Measurements from ENCODE around the gene MINDY4.

DNA sequence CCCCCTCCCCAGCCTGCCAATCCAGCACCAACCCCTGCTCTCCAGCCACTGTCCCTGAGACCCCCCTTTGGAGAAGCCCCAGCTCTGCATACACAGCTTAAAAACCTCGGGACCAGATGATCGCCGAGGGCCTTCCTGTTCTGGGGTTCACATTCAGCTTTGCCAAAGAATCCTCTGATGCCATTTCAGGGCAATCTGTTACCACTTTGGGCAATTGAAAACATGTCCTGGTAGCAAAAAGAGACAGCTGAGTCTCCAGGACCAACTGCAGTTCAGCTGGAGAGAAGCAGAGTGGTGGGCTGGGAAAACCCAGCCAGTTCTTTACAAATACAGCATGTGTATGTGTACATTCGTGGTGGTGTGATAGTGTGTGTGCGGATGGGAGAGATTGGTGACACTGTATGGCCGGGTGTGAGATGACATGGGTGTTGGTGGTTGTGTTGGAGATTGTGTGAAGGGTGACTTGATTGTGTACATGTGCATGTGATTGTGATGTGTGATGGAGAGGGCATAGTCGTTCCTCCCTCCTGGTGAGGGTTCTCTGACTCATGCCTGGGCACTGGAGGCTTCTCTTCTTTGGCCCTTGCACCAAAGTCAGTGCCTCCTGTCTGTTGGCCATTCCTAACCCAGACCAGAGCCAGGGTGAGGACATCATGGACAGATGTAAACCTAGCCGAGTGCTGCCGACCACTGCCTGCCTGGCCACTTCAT is 91.9 kb downstream of the MINDY4 start:
- TF ChIP-seq, protein P1, sequence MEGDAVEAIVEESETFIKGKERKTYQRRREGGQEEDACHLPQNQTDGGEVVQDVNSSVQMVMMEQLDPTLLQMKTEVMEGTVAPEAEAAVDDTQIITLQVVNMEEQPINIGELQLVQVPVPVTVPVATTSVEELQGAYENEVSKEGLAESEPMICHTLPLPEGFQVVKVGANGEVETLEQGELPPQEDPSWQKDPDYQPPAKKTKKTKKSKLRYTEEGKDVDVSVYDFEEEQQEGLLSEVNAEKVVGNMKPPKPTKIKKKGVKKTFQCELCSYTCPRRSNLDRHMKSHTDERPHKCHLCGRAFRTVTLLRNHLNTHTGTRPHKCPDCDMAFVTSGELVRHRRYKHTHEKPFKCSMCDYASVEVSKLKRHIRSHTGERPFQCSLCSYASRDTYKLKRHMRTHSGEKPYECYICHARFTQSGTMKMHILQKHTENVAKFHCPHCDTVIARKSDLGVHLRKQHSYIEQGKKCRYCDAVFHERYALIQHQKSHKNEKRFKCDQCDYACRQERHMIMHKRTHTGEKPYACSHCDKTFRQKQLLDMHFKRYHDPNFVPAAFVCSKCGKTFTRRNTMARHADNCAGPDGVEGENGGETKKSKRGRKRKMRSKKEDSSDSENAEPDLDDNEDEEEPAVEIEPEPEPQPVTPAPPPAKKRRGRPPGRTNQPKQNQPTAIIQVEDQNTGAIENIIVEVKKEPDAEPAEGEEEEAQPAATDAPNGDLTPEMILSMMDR (IDR thresholded peaks at IDR 0.05), result no peak
- no peak for TF ChIP-seq EZH2 (IDR thresholded peaks at IDR 0.05; ENCODE audit: borderline replicate concordance, insufficient read depth, low read depth, low read length, poor library complexity, severe bottlenecking)
